ENCODE results near the gene ENPP7. TPM values are rescaled to one million over a fixed set of nuclear protein-coding genes. Genes with fewer than 3 reads are reported as not detected.

The ENPP7 gene
- total RNA-seq, 6 experiments from 2014 or later: not detected

DNA sequence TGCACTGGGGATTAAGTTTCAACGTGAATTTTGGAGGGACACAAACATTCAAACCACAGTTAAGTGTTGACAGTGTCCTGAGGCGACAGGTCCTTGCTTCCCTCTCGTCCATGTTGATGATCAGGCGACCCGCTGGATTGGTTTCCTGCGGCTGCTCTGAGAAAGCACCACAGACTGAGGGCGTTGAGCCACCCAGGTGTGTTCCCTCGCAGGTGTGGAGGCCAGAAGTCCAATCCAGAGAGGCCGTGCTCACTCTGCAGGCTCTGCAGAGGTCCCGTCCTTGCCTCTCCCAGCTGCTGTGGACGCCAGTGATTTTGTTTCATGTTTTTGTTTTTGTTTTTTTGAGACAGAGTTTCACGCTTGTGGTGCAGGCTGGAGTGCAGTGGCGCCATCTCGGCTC lies 24.8 kb downstream of the ENPP7 start:
- peaks cover 17% of the 10 kb centered on the region for H3K27me3 Mint-ChIP-seq (ENCODE audit: insufficient read depth)
- no peaks in the 10 kb centered on the region for H3K9me3 Mint-ChIP-seq
- DNase-seq: no peak
- H3K27ac Mint-ChIP-seq: no peak overlapping the region
- H3K36me3 Mint-ChIP-seq (ENCODE audit: low read depth): no peaks in the 10 kb centered on the region
- no peak overlapping the region for H3K4me3 Mint-ChIP-seq
- TF ChIP-seq, protein P1, sequence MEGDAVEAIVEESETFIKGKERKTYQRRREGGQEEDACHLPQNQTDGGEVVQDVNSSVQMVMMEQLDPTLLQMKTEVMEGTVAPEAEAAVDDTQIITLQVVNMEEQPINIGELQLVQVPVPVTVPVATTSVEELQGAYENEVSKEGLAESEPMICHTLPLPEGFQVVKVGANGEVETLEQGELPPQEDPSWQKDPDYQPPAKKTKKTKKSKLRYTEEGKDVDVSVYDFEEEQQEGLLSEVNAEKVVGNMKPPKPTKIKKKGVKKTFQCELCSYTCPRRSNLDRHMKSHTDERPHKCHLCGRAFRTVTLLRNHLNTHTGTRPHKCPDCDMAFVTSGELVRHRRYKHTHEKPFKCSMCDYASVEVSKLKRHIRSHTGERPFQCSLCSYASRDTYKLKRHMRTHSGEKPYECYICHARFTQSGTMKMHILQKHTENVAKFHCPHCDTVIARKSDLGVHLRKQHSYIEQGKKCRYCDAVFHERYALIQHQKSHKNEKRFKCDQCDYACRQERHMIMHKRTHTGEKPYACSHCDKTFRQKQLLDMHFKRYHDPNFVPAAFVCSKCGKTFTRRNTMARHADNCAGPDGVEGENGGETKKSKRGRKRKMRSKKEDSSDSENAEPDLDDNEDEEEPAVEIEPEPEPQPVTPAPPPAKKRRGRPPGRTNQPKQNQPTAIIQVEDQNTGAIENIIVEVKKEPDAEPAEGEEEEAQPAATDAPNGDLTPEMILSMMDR (IDR thresholded peaks at IDR 0.05): no peak
- peaks cover 3% of the 10 kb centered on the region; the same call in 1 of the 2 replicates for H3K4me1 Mint-ChIP-seq (ENCODE audit: low read depth)

DNA sequence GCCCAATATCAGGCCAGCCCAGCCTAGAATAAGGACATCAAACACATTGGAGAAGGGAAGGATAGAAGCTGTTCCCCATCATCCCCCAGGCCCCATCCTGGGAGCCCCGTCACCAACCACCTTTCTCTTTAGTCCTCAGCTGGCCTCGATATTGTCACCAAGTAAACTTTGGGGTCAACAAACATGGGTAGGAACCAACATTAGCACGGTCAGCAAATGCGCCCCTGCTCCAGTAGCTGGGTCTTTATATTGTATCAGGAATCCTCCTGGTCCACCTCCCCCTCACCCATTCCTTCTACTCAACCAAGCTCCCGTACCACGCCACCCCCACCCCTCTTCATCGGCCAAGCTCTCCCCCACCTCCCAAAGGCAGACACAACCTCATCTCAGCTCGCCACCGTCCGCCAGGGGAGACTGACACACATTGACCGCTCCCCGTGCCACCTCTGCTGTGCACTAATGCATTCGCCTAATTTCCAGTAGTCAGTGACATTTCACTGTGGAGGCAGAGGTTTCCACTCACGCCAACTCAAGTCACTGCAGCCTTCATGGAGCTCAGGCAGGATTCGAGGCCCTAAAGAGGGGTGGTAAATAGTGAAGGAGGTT lies 26.5 kb downstream of the ENPP7 start:
- Mint-ChIP-seq H3K27ac (no peak overlapping the region), H3K36me3 (ENCODE audit: low read depth) (no peaks in the 10 kb centered on the region), H3K4me1 (ENCODE audit: low read depth) (no peaks in the 10 kb centered on the region), H3K9me3 (no peaks in the 10 kb centered on the region), H3K4me3 (no peak overlapping the region), H3K27me3 (ENCODE audit: insufficient read depth) (peaks cover 19% of the 10 kb centered on the region)
- no peak for DNase-seq
- TF ChIP-seq, protein P1 (IDR thresholded peaks at IDR 0.05): no peak

DNA sequence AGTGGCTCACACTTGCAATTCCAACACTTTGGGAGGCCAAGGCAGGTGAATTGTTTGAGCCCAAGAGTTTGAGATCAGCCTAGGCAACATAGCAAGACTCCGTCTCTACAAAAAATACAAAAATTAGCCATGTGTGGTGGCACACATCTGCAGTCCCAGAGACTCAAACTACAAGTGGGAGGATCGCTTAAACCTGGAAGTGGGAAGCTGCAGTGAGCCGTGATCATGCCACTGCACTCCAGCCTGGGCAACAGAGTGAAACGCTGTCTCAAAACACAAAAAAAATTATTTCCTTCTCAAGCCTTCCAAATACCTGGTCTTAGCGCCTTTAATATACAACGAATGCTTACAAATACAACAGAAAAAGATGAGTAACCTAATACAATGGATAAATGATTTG lies 27.5 kb downstream of the ENPP7 start:
- Mint-ChIP-seq H3K9me3 (no peaks in the 10 kb centered on the region), H3K36me3 (ENCODE audit: low read depth) (no peaks in the 10 kb centered on the region), H3K27ac (no peak overlapping the region), H3K4me3 (no peak overlapping the region), H3K27me3 (ENCODE audit: insufficient read depth) (peaks cover 20% of the 10 kb centered on the region), H3K4me1 (ENCODE audit: low read depth) (no peaks in the 10 kb centered on the region)
- TF ChIP-seq, protein P1 (IDR thresholded peaks at IDR 0.05): no peak
- no peak for DNase-seq

DNA sequence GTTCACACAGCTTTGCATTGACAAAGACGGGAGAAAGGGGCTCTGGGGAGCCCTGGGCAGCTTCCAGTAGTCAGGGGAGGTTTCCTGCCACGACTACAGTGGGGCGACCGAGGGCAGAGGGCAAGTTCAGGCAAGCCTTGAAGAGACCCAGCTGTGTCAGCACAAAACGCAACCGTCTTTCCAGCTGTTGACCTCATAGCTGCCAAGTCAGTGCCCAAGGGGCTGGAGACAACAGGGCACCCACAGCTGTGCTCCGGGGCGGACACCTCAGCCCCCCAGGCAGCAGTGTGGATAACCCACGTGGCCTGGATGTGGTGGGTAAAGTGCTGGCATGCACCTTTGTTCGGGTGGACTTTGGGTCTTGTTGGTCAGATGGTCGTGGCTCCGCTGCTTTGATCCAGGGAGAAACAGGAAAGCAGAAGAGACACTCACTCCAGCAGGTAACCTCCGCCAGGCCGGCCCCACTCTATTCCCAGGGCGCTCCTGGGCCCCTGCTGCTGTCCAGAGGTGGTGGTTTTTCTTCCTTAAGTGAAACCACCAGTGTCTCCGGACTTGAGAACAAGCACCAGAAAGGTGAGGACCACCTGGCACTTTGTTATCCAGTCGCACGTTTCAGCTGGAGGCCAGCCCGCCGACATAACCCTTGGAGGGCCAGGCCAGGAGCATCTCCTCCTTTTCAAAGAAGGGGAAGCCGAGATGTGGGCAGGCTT lies 29.6 kb downstream of the ENPP7 start:
- TF ChIP-seq, protein P1 (IDR thresholded peaks at IDR 0.05): no peak
- Mint-ChIP-seq H3K27ac (no peak overlapping the region), H3K4me3 (no peak overlapping the region)

DNA sequence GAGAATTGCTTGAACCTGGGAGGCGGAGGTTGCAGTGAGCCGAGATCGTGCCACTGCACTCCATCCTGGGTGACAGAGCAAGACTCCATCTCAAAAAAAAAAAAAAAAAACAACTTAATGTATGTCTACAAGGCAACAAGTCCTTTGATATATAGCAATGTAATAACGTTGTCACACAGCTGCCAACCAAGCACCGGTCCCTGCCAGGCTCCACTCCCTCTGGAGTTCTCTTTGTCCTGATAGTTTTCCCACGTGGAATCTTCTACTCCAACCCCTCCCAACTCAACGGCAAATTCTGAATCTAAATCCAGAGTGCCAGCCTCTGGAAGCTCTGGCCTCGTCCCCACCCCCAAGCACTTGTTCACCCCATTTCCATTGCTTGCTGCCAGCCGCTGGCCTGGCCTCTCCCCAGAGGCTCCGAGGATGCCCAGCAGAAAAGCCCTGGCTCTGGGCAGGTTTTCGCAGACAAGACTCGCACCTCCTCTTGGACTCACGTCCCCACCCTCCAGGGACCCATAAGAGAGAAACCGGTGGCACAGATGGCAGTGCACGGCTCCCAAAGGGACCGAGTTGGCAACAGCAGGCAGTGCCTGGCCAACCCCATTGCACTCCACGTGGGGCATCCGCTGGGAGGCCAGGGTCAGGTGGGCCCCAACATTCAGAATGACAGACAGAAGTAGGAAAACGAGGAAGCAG lies 31.3 kb downstream of the ENPP7 start:
- Mint-ChIP-seq H3K4me1 (ENCODE audit: low read depth) (no peaks in the 10 kb centered on the region), H3K4me3 (no peak overlapping the region), H3K27me3 (ENCODE audit: insufficient read depth) (peaks cover 20% of the 10 kb centered on the region), H3K9me3 (no peaks in the 10 kb centered on the region), H3K27ac (no peak overlapping the region), H3K36me3 (ENCODE audit: low read depth) (no peaks in the 10 kb centered on the region)
- no peak for DNase-seq
- TF ChIP-seq, protein P1 (IDR thresholded peaks at IDR 0.05): no peak

More for the DNA sequence above, 29.6 kb downstream of the ENPP7 start:
- no peaks in the 10 kb centered on the region for H3K4me1 Mint-ChIP-seq (ENCODE audit: low read depth)
- no peaks in the 10 kb centered on the region for H3K36me3 Mint-ChIP-seq (ENCODE audit: low read depth)
- H3K27me3 Mint-ChIP-seq (ENCODE audit: insufficient read depth): peaks cover 25% of the 10 kb centered on the region
- no peaks in the 10 kb centered on the region for H3K9me3 Mint-ChIP-seq
- no peak for DNase-seq

Data from HFFc6 (cell line).